Measurements from ENCODE around the gene FREM3.

DNA sequence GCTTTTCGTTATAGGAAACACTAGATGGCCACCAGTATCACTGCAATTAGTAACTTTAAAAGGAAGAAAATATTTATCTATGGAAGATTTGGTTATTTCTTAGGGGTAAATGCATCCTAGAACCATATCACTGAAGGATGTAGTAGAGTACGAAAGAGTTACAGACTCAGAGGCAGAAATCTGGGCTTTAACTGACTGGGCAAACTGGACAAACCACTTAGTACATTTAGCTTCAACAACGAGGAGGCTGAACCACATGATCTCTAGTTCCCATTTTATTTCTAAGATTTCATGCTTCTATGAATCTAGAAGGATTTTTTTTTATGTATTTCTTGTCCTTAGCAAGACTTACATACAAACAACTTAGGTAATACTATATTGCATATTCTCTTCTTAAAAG is 94.0 kb downstream of the FREM3 start:
- TF ChIP-seq EZH2 (IDR thresholded peaks at IDR 0.05; ENCODE audit: borderline replicate concordance, low read depth, low read length, severe bottlenecking) = no peak
- TF ChIP-seq, protein P1, sequence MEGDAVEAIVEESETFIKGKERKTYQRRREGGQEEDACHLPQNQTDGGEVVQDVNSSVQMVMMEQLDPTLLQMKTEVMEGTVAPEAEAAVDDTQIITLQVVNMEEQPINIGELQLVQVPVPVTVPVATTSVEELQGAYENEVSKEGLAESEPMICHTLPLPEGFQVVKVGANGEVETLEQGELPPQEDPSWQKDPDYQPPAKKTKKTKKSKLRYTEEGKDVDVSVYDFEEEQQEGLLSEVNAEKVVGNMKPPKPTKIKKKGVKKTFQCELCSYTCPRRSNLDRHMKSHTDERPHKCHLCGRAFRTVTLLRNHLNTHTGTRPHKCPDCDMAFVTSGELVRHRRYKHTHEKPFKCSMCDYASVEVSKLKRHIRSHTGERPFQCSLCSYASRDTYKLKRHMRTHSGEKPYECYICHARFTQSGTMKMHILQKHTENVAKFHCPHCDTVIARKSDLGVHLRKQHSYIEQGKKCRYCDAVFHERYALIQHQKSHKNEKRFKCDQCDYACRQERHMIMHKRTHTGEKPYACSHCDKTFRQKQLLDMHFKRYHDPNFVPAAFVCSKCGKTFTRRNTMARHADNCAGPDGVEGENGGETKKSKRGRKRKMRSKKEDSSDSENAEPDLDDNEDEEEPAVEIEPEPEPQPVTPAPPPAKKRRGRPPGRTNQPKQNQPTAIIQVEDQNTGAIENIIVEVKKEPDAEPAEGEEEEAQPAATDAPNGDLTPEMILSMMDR (IDR thresholded peaks at IDR 0.05; ENCODE audit: borderline replicate concordance, extremely low read depth, low read length, poor library complexity, severe bottlenecking) = no peak

All from DND-41 (cell line).